GM23338 (cell line): ENCODE measurements around the gene IPCEF1. TPM values are rescaled to one million over a fixed set of nuclear protein-coding genes. Genes with fewer than 3 reads are reported as not detected.

Experiments used
- ATAC-seq: fragments of 200-7000 bp; cut with Tn5 transposase; 3 replicates; pipeline ENCODE4 v1.9.1; 2020
- DNase-seq: peaks from one replicate; pipeline ENCODE4 v3.0.0-alpha.2; 2015; ENCODE audit warnings: low spot score
- H2AFZ ChIP-seq: fragments of 200-600 bp; sonication (generic); 2 replicates; pipeline ENCODE4 v1.8.0; 2016; ENCODE audit warnings: antibody characterized with exemption, mild to moderate bottlenecking, moderate library complexity
- H3F3A ChIP-seq: fragments of 200-600 bp; sonication (generic); replicated peaks from 2 replicates; pipeline ENCODE4 v1.8.0; 2017; ENCODE audit warnings: antibody characterized with exemption, mixed run types, low read depth
- H3K27ac ChIP-seq: fragments of 200-600 bp; sonication (generic); 2 replicates; pipeline ENCODE4 v1.6.1; 2016; ENCODE audit warnings: low read depth
- H3K27me3 ChIP-seq: fragments of 200-600 bp; sonication (generic); 2 replicates; pipeline ENCODE4 v1.8.0; 2016; ENCODE audit warnings: mild to moderate bottlenecking, mixed run types, moderate library complexity; ENCODE audit not compliant: insufficient read depth
- H3K36me3 ChIP-seq: fragments of 200-600 bp; sonication (generic); 2 replicates; pipeline ENCODE4 v1.8.0; 2016; ENCODE audit warnings: mild to moderate bottlenecking; ENCODE audit not compliant: insufficient read depth
- H3K4me1 ChIP-seq: fragments of 200-600 bp; sonication (generic); 2 replicates; pipeline ENCODE4 v1.8.0; 2016; ENCODE audit warnings: mild to moderate bottlenecking, moderate library complexity; ENCODE audit not compliant: insufficient read depth
- H3K4me2 ChIP-seq: fragments of 200-600 bp; sonication (generic); 2 replicates; pipeline ENCODE4 v1.7.1; 2017; ENCODE audit warnings: mixed run types
- H3K4me3 ChIP-seq: fragments of 200-600 bp; sonication (generic); 2 replicates; pipeline ENCODE4 v1.6.1; 2016; ENCODE audit warnings: mixed run types
- H3K79me2 ChIP-seq: fragments of 200-600 bp; sonication (generic); replicated peaks from 2 replicates; pipeline ENCODE4 v1.8.0; 2017; ENCODE audit warnings: mild to moderate bottlenecking; ENCODE audit not compliant: insufficient read depth
- H3K9me2 ChIP-seq: fragments of 200-600 bp; sonication (generic); 2 replicates; pipeline ENCODE4 v1.8.0; 2017; ENCODE audit not compliant: insufficient read depth
- H4K20me1 ChIP-seq: fragments of 200-600 bp; sonication (generic); replicated peaks from 2 replicates; pipeline ENCODE4 v1.8.0; 2017; ENCODE audit warnings: mild to moderate bottlenecking; ENCODE audit not compliant: insufficient read depth
- H3K27ac Mint-ChIP-seq: 2 replicates; pipeline ENCODE4 v1.8.0; 2020; ENCODE audit warnings: inconsistent platforms, mild to moderate bottlenecking, moderate library complexity, mixed read lengths
- H3K27me3 Mint-ChIP-seq: 3 replicates; pipeline ENCODE4 v1.8.0; 2022; ENCODE audit warnings: low read depth, mild to moderate bottlenecking, moderate library complexity, mixed read lengths, inconsistent platforms; ENCODE audit not compliant: insufficient read depth, poor library complexity
- H3K36me3 Mint-ChIP-seq: 3 replicates; pipeline ENCODE4 v1.8.0; 2021; ENCODE audit warnings: low read depth, mild to moderate bottlenecking, inconsistent platforms, moderate library complexity, mixed read lengths
- H3K4me1 Mint-ChIP-seq: 3 replicates; pipeline ENCODE4 v1.8.0; 2020; ENCODE audit warnings: mild to moderate bottlenecking, inconsistent platforms, mixed read lengths
- H3K4me3 Mint-ChIP-seq: 3 replicates; pipeline ENCODE4 v1.8.0; 2021; ENCODE audit warnings: moderate library complexity, mild to moderate bottlenecking, inconsistent platforms, mixed read lengths
- H3K9me3 Mint-ChIP-seq: 3 replicates; pipeline ENCODE4 v1.8.0; 2020; ENCODE audit warnings: moderate library complexity, mild to moderate bottlenecking, inconsistent platforms, mixed read lengths
- CREB1 ChIP-seq: fragments of 250-450 bp; sonication (Bioruptor Pico); IDR thresholded peaks from 2 replicates; pipeline ENCODE4 v1.5.0; 2020; ENCODE audit warnings: low read depth, mild to moderate bottlenecking, moderate library complexity
- CTCF ChIP-seq, 2 experiments: fragments of 200-600 bp in 1 of 2; sonication (generic) in 1 of 2; conservative IDR thresholded peaks; 2 replicates each; pipeline versions ENCODE4 v1.5.1 to v1.6.1; 2016 to 2017; ENCODE audit warnings: antibody characterized with exemption in 2 of 2, low read depth in 2 of 2, mild to moderate bottlenecking in 2 of 2, moderate library complexity in 1 of 2
- EZH2 ChIP-seq: fragments of 200-600 bp; sonication (generic); IDR thresholded peaks from one replicate; pipeline ENCODE4 v1.8.0; 2017; ENCODE audit warnings: antibody characterized with exemption, mild to moderate bottlenecking, low read depth; ENCODE audit not compliant: unreplicated experiment
- JUNB ChIP-seq: IDR thresholded peaks from one replicate; pipeline ENCODE4 v1.6.1; 2016; ENCODE audit warnings: antibody characterized with exemption; ENCODE audit not compliant: unreplicated experiment
- NANOG ChIP-seq: IDR thresholded peaks from 2 replicates; pipeline ENCODE4 v1.6.1; 2016; ENCODE audit warnings: antibody characterized with exemption, borderline replicate concordance
- STAT1 ChIP-seq: IDR thresholded peaks from one replicate; pipeline ENCODE4 v1.6.1; 2016; ENCODE audit warnings: antibody characterized with exemption; ENCODE audit not compliant: unreplicated experiment
- polyA plus RNA-seq: library from polyadenylated mRNA; unstranded; fragments of >200 nt; fragmentation: Nextera tagmentation; extraction: Ambion mirVana; gene quantifications from 2 replicates; pipeline ENCODE4 v1.2.1, GENCODE V29; 2016
- total RNA-seq: library from RNA; depleted of rRNA; stranded (reverse); fragments of >200 nt; shearing (Covaris generic); gene quantifications from 2 replicates; pipeline ENCODE4 v1.2.3, GENCODE V29; 2014
- TF ChIP-seq, protein P1 (sequence below): IDR thresholded peaks from one replicate; pipeline ENCODE4 v1.6.1; 2018; ENCODE audit warnings: antibody characterized with exemption; ENCODE audit not compliant: unreplicated experiment
- TF ChIP-seq, protein P2 (sequence below): IDR thresholded peaks from 2 replicates; pipeline ENCODE4 v1.6.1; 2016; ENCODE audit warnings: antibody characterized with exemption

IPCEF1 gene
- total and polyA plus RNA-seq, 2 experiments from 2014 or later = 0.15 to 1.8 TPM

GRCh38 chr6:154113392-154113791, 243.2 kb downstream of the IPCEF1 start (continued):
- TF ChIP-seq CTCF (conservative IDR thresholded peaks at IDR 0.05; ENCODE audit: low read depth in 2 of 2) (no peak), NANOG (no peak), CREB1 (CRISPR knock-in tag) (no peak), JUNB (no peak), EZH2 (no peak), STAT1 (no peak)
- TF ChIP-seq, protein P1, sequence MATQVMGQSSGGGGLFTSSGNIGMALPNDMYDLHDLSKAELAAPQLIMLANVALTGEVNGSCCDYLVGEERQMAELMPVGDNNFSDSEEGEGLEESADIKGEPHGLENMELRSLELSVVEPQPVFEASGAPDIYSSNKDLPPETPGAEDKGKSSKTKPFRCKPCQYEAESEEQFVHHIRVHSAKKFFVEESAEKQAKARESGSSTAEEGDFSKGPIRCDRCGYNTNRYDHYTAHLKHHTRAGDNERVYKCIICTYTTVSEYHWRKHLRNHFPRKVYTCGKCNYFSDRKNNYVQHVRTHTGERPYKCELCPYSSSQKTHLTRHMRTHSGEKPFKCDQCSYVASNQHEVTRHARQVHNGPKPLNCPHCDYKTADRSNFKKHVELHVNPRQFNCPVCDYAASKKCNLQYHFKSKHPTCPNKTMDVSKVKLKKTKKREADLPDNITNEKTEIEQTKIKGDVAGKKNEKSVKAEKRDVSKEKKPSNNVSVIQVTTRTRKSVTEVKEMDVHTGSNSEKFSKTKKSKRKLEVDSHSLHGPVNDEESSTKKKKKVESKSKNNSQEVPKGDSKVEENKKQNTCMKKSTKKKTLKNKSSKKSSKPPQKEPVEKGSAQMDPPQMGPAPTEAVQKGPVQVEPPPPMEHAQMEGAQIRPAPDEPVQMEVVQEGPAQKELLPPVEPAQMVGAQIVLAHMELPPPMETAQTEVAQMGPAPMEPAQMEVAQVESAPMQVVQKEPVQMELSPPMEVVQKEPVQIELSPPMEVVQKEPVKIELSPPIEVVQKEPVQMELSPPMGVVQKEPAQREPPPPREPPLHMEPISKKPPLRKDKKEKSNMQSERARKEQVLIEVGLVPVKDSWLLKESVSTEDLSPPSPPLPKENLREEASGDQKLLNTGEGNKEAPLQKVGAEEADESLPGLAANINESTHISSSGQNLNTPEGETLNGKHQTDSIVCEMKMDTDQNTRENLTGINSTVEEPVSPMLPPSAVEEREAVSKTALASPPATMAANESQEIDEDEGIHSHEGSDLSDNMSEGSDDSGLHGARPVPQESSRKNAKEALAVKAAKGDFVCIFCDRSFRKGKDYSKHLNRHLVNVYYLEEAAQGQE = no peak
- TF ChIP-seq, protein P2, sequence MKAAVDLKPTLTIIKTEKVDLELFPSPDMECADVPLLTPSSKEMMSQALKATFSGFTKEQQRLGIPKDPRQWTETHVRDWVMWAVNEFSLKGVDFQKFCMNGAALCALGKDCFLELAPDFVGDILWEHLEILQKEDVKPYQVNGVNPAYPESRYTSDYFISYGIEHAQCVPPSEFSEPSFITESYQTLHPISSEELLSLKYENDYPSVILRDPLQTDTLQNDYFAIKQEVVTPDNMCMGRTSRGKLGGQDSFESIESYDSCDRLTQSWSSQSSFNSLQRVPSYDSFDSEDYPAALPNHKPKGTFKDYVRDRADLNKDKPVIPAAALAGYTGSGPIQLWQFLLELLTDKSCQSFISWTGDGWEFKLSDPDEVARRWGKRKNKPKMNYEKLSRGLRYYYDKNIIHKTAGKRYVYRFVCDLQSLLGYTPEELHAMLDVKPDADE = no peak

DNA sequence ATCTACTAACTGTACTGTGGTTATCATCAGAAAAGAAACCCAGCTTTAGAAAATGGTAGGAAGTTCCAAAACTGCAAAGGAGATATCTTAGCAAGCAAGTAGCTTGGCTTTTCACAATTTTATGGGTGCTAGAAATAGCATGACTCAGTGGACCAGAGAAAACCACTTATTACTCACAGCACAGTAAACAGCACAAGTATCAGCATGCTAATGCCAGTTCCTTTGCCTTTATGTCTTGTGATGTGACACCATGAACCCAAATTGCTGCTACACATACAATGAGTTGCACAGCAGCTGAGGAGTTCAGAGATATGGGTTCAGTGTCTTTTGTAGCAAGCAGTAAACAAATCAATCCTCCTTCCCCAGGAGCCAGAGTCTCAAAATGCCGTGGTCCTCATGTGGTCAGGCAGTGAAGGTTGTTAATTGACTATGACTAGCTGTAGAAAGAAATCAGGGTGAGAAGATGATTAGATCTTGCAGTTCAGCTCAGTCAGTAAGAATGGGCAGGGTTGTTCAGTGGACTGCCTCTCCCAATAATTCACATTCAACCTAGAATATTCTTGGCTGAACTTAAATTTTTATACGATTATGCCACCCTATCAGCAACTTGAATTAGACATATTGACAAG, 244.3 kb downstream of the IPCEF1 start:
- no peak overlapping the region for H3K27ac ChIP-seq
- no peak for DNase-seq

More for the DNA sequence above, 244.3 kb downstream of the IPCEF1 start:
- Mint-ChIP-seq H3K9me3 (no peaks in the 10 kb centered on the region), H3K4me3 (no peak overlapping the region), H3K27me3 (peaks cover 4% of the 10 kb centered on the region), H3K36me3 (no peaks in the 10 kb centered on the region), H3K4me1 (no peaks in the 10 kb centered on the region), H3K27ac (no peak overlapping the region)
- Histone ChIP-seq H3K4me3 (no peak overlapping the region), H2AFZ (no peak overlapping the region), H3K4me2 (no peak overlapping the region), H3K27me3 (no peaks in the 10 kb centered on the region), H3K79me2 (no peaks in the 10 kb centered on the region), H3K4me1 (no peaks in the 10 kb centered on the region), H3K9me2 (peaks cover 15% of the 10 kb centered on the region), H3K36me3 (no peaks in the 10 kb centered on the region), H3F3A (no peaks in the 10 kb centered on the region), H4K20me1 (no peaks in the 10 kb centered on the region)
- TF ChIP-seq, protein P1 = no peak
- ATAC-seq = no peak
